ENCODE results near the gene CLNS1A. TPM values are rescaled to one million over a fixed set of nuclear protein-coding genes. Genes with fewer than 3 reads are reported as not detected.

CLNS1A gene
- total and polyA plus RNA-seq, 9 of the 15 experiments (the other 6 are each of a cell fraction or from before 2014, with no cell fraction given) = 146 to 472 (median 345) TPM

DNA sequence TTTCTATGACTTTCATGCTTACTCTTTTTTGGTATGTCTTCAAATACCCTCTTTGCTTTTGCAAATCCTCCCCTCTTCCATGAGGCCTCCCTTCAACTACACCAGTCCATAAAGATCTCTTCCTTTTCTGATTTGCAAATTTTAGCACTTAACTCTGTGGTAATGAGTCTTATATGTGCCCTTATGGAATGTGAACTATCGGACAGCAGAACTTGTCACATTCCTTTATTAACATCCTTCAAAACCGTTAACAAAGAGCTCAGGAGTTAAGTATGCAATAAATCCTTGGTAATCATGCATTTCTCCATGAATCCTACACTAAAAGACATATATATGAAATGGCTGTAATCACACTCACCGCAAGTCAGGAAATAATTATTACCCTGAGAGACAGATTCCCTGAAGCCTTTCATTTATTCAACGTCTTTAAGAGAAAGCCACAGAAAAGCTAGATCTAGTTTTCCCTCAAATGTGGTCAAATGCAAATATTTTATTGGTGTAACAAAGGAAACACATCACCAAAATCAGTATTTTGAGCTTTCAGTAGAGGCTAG lies 7.4 kb downstream of the CLNS1A start:
- no peaks in the 10 kb centered on the region for H3K9me1 ChIP-seq (ENCODE audit: control insufficient read depth, insufficient read depth, low read length)
- intact Hi-C loops (cut with micrococcal nuclease) = no loop called here
- H3K27ac ChIP-seq (ENCODE audit: extremely low read depth, low read depth, low read length) = no peak overlapping the region
- peaks cover 80% of the 10 kb centered on the region for H3K79me2 ChIP-seq (ENCODE audit: control insufficient read depth, insufficient read depth, low read length)
- in situ Hi-C loops (cut with MboI) = no loop called here
- 0 out of 2 replicates have a peak, but pooled peaks cover 5% of the 10 kb centered on the region for H4K20me1 ChIP-seq (replicated peaks; ENCODE audit: control insufficient read depth, insufficient read depth, low read length)
- ATAC-seq (no peak), FAIRE-seq (no peak), DNase-seq (ENCODE audit: extremely low read depth in 1 of 4, low spot score in 3 of 4) (no peak)
- no peaks in the 10 kb centered on the region for H3K27me3 ChIP-seq (ENCODE audit: control insufficient read depth in 2 of 2, insufficient read depth in 2 of 2, low read length in 2 of 2)
- ChIA-PET POLR2A (interaction anchor here (1.1 kb wide), 1 partner anchor 8 kb away, joined by 3 read pairs; no protein-coding TSS in a partner anchor), CTCF (ENCODE audit: low intra/inter-chr PET ratio) (no interaction called here)
- H3K4me3 ChIP-seq = no peak overlapping the region
- H3K9me3 ChIP-seq (replicated peaks; ENCODE audit: control insufficient read depth, insufficient read depth, low read depth, low read length) = no peaks in the 10 kb centered on the region; the same call in 1 of the 2 replicates
- TF ChIP-seq TBL1XR1 (IDR thresholded peaks at IDR 0.05; ENCODE audit: low read length in 2 of 2) (no peak), LCOR (CRISPR knock-in tag; IDR thresholded peaks at IDR 0.05) (no peak), ZNF766 (CRISPR knock-in tag; conservative IDR thresholded peaks at IDR 0.05) (no peak), CXXC5 (CRISPR knock-in tag; IDR thresholded peaks at IDR 0.05) (no peak)
- TF ChIP-seq, protein P1, sequence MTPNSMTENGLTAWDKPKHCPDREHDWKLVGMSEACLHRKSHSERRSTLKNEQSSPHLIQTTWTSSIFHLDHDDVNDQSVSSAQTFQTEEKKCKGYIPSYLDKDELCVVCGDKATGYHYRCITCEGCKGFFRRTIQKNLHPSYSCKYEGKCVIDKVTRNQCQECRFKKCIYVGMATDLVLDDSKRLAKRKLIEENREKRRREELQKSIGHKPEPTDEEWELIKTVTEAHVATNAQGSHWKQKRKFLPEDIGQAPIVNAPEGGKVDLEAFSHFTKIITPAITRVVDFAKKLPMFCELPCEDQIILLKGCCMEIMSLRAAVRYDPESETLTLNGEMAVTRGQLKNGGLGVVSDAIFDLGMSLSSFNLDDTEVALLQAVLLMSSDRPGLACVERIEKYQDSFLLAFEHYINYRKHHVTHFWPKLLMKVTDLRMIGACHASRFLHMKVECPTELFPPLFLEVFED (CRISPR knock-in tag; conservative IDR thresholded peaks at IDR 0.05) = no peak
- TF ChIP-seq, protein P2, sequence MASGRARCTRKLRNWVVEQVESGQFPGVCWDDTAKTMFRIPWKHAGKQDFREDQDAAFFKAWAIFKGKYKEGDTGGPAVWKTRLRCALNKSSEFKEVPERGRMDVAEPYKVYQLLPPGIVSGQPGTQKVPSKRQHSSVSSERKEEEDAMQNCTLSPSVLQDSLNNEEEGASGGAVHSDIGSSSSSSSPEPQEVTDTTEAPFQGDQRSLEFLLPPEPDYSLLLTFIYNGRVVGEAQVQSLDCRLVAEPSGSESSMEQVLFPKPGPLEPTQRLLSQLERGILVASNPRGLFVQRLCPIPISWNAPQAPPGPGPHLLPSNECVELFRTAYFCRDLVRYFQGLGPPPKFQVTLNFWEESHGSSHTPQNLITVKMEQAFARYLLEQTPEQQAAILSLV (tag; IDR thresholded peaks at IDR 0.05) = no peak
- BruUV-seq (replicated peaks) = TSS peak; percentile 1
- H2AFZ ChIP-seq (ENCODE audit: low read depth, low read length) = no peak overlapping the region
- peaks cover 81% of the 10 kb centered on the region for H3K36me3 ChIP-seq (ENCODE audit: control insufficient read depth, insufficient read depth, low read length)
- no peak overlapping the region for H3K4me2 ChIP-seq (ENCODE audit: insufficient read depth, low read length)
- no peak overlapping the region for H3K9ac ChIP-seq (ENCODE audit: insufficient read depth in 1 of 2, low read depth in 2 of 2, low read length in 2 of 2)
- WGBS (ENCODE audit: insufficient coverage, low coverage, missing lambda C conversion rate) = 90% methylated on average over 4 of the region's 4 CpGs
- H3K4me1 ChIP-seq (replicated peaks in 1 of 2; ENCODE audit: control insufficient read depth in 2 of 2, insufficient read depth in 2 of 2, low read length in 2 of 2) = peaks cover 4 to 12% of the 10 kb centered on the region in 2 experiments; a peak in 4 of 5 replicates

All from K562 (cell line).